BE2C (cell line): ENCODE measurements around the gene GDAP1L1.
"Not testable (repeated sequence)": the region's sequence is repeated elsewhere in the genome, so short reads cannot be mapped to it uniquely, and the experiment has no call there.

Experiments
- DNase-seq: peaks from one replicate; pipeline ENCODE4 v3.0.0-alpha.2; 2020
- H3K27me3 ChIP-seq: fragments of 250-450 bp; sonication (Bioruptor Pico); 2 replicates; pipeline ENCODE4 v1.5.1; 2020; ENCODE audit warnings: mild to moderate bottlenecking
- H3K36me3 ChIP-seq: fragments of 250-450 bp; sonication (Bioruptor Pico); 2 replicates; pipeline ENCODE4 v1.5.1; 2020; ENCODE audit warnings: mild to moderate bottlenecking
- H3K4me1 ChIP-seq: fragments of 250-450 bp; sonication (Bioruptor Pico); 2 replicates; pipeline ENCODE4 v1.5.1; 2020
- H3K4me3 ChIP-seq: 2 replicates; pipeline ENCODE4 v1.5.1; 2011; ENCODE audit warnings: low read depth, low read length
- H3K9me3 ChIP-seq: fragments of 250-450 bp; sonication (Bioruptor Pico); 2 replicates; pipeline ENCODE4 v1.5.1; 2020
- TF ChIP-seq, protein P1 (sequence below): IDR thresholded peaks from 2 replicates; pipeline ENCODE4 v1.5.1; 2012; ENCODE audit warnings: mild to moderate bottlenecking, low read depth, low read length

GDAP1L1 gene

DNA sequence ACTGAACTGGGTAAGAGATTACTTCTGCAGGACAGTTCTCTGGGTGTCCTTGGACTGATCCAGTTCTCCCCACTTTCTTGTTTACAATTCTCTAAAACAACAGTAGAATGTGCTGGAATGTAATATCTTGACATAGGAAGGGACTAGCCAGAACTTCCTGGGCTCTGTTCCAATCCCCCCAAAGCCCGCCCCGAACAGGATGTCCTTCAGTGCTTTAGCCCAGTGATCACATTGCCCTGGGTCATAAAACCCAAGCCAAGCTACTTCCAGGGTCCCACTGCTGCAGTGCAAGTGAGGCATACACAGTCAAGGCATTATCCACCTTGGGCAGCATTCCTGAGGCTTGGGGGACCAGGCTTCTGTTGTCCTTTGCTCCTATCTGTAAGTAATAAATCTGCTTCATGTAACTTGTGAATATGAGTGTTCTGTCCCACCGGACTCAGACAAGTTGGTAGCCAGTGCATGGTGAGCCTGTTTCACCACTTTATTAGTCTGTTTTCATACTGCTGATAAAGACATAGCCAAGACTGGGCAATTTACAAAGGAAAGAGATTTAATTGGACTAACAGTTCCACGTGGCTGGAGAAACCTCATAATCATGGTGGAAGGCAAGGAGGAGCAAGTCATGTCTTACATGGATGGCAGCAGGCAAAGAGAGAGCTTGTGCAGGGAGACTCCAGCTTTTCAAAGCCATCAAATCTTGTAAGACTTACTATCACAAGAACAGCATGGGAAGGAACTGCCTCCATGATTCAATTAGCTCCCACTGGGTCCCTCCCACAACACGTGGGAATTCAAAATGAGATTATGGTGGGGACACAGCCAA lies 40.4 kb downstream of the GDAP1L1 start:
- H3K27me3 ChIP-seq: no peaks in the 10 kb centered on the region
- H3K4me1 ChIP-seq: peaks cover 4% of the 10 kb centered on the region; the same call in 1 of the 2 replicates
- H3K4me3 ChIP-seq: no peak overlapping the region
- no peak for DNase-seq
- no peaks in the 10 kb centered on the region for H3K9me3 ChIP-seq
- TF ChIP-seq, protein P1, sequence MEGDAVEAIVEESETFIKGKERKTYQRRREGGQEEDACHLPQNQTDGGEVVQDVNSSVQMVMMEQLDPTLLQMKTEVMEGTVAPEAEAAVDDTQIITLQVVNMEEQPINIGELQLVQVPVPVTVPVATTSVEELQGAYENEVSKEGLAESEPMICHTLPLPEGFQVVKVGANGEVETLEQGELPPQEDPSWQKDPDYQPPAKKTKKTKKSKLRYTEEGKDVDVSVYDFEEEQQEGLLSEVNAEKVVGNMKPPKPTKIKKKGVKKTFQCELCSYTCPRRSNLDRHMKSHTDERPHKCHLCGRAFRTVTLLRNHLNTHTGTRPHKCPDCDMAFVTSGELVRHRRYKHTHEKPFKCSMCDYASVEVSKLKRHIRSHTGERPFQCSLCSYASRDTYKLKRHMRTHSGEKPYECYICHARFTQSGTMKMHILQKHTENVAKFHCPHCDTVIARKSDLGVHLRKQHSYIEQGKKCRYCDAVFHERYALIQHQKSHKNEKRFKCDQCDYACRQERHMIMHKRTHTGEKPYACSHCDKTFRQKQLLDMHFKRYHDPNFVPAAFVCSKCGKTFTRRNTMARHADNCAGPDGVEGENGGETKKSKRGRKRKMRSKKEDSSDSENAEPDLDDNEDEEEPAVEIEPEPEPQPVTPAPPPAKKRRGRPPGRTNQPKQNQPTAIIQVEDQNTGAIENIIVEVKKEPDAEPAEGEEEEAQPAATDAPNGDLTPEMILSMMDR: no peak
- no peaks in the 10 kb centered on the region for H3K36me3 ChIP-seq

DNA sequence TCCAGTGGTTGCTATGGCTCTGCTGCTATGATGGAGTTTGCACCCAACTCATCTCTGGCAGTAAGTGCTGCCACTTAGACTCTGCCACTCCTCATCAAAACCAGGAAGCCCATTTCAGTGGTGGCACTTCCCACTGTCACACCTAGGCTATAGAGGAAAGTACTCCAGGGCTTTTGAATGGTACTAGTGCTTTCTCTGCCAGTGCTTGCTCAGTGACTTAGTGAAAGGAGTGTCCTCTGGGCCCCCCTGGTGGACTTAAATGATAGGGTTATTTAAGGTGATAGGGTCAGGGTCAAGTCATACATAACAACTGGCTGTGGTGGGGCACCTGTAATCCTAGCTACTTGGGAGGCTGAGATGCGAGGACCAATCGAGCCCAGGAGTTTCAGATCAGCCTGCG lies 41.1 kb downstream of the GDAP1L1 start:
- Histone ChIP-seq H3K4me1 (peaks cover 4% of the 10 kb centered on the region; the same call in 1 of the 2 replicates), H3K9me3 (no peaks in the 10 kb centered on the region), H3K36me3 (no peaks in the 10 kb centered on the region), H3K27me3 (no peaks in the 10 kb centered on the region; the same call in 1 of the 2 replicates), H3K4me3 (no peak overlapping the region)
- DNase-seq: no peak
- TF ChIP-seq, protein P1: peak; percentile 27; the same call in 1 of the 2 replicates

DNA sequence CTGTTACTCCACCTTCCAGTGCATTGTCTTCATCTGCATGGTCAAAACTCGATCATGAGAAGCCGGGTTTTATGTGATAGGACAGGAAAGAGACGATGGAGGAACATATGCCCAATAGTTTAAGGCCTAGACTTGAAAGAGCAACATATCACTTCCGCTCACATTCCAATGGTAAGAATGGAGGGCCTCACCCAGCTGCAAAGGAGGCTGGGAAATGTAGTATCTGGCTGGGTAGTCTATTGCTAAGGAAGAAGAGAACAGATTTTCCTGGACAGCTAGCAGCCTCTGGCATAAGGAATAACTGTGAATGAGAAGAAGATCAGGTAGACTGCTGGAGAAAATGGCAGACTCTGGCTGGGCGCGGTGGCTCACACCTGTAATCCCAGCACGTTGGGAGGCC lies 44.6 kb downstream of the GDAP1L1 start:
- Histone ChIP-seq H3K36me3 (no peaks in the 10 kb centered on the region), H3K4me1 (peaks cover 10% of the 10 kb centered on the region), H3K9me3 (no peaks in the 10 kb centered on the region), H3K4me3 (no peak overlapping the region), H3K27me3 (no peaks in the 10 kb centered on the region; the same call in 1 of the 2 replicates)
- TF ChIP-seq, protein P1: no peak
- no peak for DNase-seq

DNA sequence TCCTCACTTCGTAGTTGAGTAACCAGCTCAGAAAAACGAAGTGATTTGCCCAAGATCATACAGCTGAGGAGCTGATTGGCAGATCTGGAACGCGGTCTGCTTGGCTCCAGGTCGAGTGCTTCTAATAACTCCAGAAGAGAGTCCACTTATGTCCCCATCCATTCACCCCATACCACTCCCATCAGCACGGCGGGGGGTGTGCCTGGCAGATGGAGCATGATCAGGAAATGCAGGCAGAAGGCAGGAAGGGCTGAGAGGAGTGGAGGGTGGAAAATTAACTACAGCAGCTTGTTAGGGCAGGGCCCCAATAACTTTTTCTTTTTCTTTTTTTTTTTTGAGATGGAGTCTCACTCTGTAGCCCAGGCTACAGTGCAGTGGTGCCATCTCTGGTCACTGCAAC lies 48.9 kb downstream of the GDAP1L1 start:
- DNase-seq: peak; percentile 21
- no peaks in the 10 kb centered on the region; the same call in 1 of the 2 replicates for H3K27me3 ChIP-seq
- H3K4me1 ChIP-seq: peaks cover 6% of the 10 kb centered on the region; the same call in 1 of the 2 replicates
- no peaks in the 10 kb centered on the region for H3K36me3 ChIP-seq
- H3K4me3 ChIP-seq: no peak overlapping the region
- H3K9me3 ChIP-seq: no peaks in the 10 kb centered on the region
- TF ChIP-seq, protein P1: no peak

DNA sequence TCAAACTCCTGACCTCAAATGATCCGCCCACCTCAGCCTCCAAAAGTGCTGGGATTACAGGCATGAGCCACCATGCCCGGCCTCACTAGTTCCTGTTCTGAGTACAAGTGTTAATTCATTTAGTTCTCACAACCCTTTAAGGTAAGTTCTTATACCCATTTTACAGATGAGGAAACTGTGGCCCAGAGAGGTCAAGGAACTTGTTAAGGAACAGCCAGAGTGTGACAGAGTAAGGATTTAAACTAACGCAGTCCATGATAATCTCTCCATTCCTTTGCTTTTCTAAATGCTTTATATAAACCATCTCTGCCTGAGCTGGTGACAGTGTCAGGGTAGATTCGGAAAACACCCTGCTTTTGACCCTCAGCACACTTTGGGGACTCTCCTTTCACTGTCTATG lies 50.6 kb downstream of the GDAP1L1 start:
- TF ChIP-seq, protein P1: no peak
- H3K9me3 ChIP-seq: no peaks in the 10 kb centered on the region
- H3K4me3 ChIP-seq: no peak overlapping the region
- no peaks in the 10 kb centered on the region; the same call in 1 of the 2 replicates for H3K27me3 ChIP-seq
- H3K36me3 ChIP-seq: no peaks in the 10 kb centered on the region
- DNase-seq: no peak
- peaks cover 6% of the 10 kb centered on the region; the same call in 1 of the 2 replicates for H3K4me1 ChIP-seq

DNA sequence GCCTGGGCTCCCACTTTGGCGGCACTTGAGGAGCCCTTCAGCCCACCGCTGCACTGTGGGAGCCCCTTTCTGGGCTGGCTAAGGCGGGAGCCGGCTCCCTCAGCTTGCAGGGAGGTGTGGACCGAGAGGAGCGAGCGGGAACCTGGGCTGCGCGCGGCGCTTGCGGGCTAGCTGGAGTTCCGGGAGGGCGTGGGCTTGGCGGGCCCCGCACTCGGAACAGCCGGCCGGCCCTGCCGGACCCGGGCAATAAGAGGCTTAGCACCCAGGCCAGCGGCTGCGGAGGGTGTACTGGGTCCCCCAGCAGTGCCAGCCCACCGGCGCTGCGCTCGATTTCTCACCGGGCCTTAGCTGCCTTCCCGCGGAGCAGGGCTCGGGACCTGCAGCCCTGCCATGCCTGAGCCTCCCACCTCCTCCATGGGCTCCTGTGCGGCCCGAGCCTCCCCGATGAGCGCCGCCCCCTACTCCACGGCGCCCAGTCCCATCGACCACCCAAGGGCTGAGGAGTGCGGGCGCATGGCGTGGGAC lies 52.0 kb downstream of the GDAP1L1 start:
- not testable (repeated sequence) for H3K9me3 ChIP-seq, H3K4me3 ChIP-seq, H3K36me3 ChIP-seq, H3K4me1 ChIP-seq, H3K27me3 ChIP-seq, DNase-seq
